Kidney (tissue), 14 donors: Measurements from ENCODE around the gene PRR5L. TPM values are rescaled to one million over a fixed set of nuclear protein-coding genes. Genes with fewer than 3 reads are reported as not detected.
A peak's percentile ranks its signal among the peaks of the same experiment; 100 is the strongest.

Experiments used
- DNase-seq, 5 donors: peaks; one replicate each; pipeline ENCODE4 v3.0.0-alpha.2; 2013 to 2020
- FAIRE-seq: peaks from 2 replicates; lab custom pipeline; 2012; peaks lifted over from hg19 to GRCh38; lab: Jason Lieb, UNC
- H3K27ac ChIP-seq, 2 donors: one replicate each; pipeline ENCODE4 v1.7.0; 2013; ENCODE audit warnings: low read depth in 2 of 2, low read length in 2 of 2, inconsistent platforms in 1 of 2
- H3K27me3 ChIP-seq: one replicate; pipeline ENCODE4 v1.7.1; 2013; ENCODE audit warnings: low read length, inconsistent platforms; ENCODE audit not compliant: control insufficient read depth, insufficient read depth
- H3K36me3 ChIP-seq, 3 donors: one replicate each; pipeline versions ENCODE4 v1.7.0 to v1.7.1; 2013; ENCODE audit warnings: low read length in 3 of 3, control low read depth in 1 of 3, inconsistent platforms in 1 of 3; ENCODE audit not compliant: insufficient read depth in 3 of 3, control insufficient read depth in 2 of 3
- H3K4me1 ChIP-seq, 3 donors: one replicate each; pipeline versions ENCODE4 v1.7.0 to v1.7.1; 2013; ENCODE audit warnings: low read length in 3 of 3, inconsistent platforms in 1 of 3, low read depth in 1 of 3; ENCODE audit not compliant: control insufficient read depth in 2 of 3, insufficient read depth in 2 of 3
- H3K4me3 ChIP-seq, 3 donors: one replicate each; pipeline versions ENCODE4 v1.7.0 to v1.8.1; 2013; ENCODE audit warnings: low read length in 3 of 3, control low read depth in 1 of 3, inconsistent platforms in 1 of 3
- H3K9ac ChIP-seq, 3 donors: one replicate each; pipeline versions ENCODE4 v1.7.0 to v1.7.1; 2013; ENCODE audit warnings: low read length in 3 of 3, control low read depth in 1 of 3, inconsistent platforms in 1 of 3
- H3K9me3 ChIP-seq, 3 donors: one replicate each; pipeline versions ENCODE4 v1.7.0 to v1.7.1; 2013; ENCODE audit warnings: low read length in 3 of 3, control low read depth in 1 of 3, inconsistent platforms in 1 of 3; ENCODE audit not compliant: control insufficient read depth in 2 of 3, insufficient read depth in 1 of 3
- intact Hi-C: fragments of 100-400 bp; cut with DNase I; formaldehyde crosslinking; loops from one replicate; pipeline ENCODE4 v1.11.1; 2022
- polyA plus RNA-seq: library from polyadenylated mRNA; stranded (reverse); fragments of 350-450 nt; fragmentation: Illumina TruSeq; extraction: RNeasy Lipid Tissue Mini Kit (QIAGEN cat#74804); gene quantifications from one replicate; pipeline ENCODE4 v1.2.3, GENCODE V29; 2014; ENCODE audit warnings: low read depth, low replicate concordance; ENCODE audit not compliant: insufficient read depth
- total RNA-seq: library from RNA; stranded (reverse); fragmentation: NEBNext Ultra II Directional; extraction: Animal tissue kit (Norgen Biotek cat#: 25700); gene quantifications from one replicate; pipeline ENCODE4 v1.2.1, GENCODE V29; 2021
- TF ChIP-seq, protein P1 (sequence below): IDR thresholded peaks from 3 replicates; pipeline ENCODE4 v1.5.1; 2012; ENCODE audit warnings: mild to moderate bottlenecking, moderate library complexity, borderline replicate concordance; ENCODE audit not compliant: insufficient read depth; ENCODE audit errors: extremely low read depth
- donor health status: control.
- donor health status: control.
- donor health status: control.
- donor health status: control.
- donor health status: control.
- donor health status: DM: yes; HTN: yes; CAD: no.
- donor health status: Normal renal cell carcinoma (clear cell type).

The PRR5L gene
- total and polyA plus RNA-seq, 2 donors from 2014 or later, result 6.3 to 17.5 TPM

DNA sequence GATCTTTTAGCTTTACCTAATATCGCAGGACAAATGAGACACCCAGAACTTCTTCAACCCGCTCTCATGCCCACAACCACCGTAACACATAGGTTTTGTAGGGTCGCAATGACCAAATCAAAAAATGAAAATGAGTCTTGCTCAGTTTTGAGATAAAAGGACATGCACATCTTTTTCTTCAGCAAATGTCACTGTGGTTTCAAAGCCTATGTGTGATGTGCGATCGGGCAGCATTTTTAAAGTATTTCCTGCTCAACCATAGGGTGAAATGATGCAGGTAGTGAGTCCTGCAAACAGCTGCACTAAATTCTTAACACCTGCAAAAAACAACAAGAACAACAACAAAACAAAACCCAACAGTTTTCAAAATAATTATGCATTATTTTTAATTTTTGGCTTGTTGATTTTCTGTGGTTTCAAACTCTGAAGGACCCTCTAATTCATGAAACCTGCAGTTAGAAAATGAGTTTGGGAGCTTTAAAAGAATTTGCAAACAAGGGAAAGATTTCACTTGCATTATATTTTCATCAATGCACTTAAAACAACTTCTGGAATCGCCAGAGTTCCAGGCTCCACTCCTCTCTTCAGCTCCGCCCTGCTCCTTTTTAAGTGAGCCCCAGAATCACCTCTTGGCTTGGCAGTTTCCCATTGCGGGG, 79.4 kb downstream of the PRR5L start:
- DNase-seq (no peak), FAIRE-seq (no peak)
- Histone ChIP-seq H3K27me3 (no peaks in the 10 kb centered on the region), H3K4me1 (peaks cover 0 to 6% (median 2%) of the 10 kb centered on the region in 3 donors), H3K9ac (no peak overlapping the region), H3K4me3 (peak overlapping the region in 1 of 3 donors; percentile 80), H3K27ac (no peak overlapping the region), H3K9me3 (no peaks in the 10 kb centered on the region), H3K36me3 (no peaks in the 10 kb centered on the region)
- TF ChIP-seq, protein P1, sequence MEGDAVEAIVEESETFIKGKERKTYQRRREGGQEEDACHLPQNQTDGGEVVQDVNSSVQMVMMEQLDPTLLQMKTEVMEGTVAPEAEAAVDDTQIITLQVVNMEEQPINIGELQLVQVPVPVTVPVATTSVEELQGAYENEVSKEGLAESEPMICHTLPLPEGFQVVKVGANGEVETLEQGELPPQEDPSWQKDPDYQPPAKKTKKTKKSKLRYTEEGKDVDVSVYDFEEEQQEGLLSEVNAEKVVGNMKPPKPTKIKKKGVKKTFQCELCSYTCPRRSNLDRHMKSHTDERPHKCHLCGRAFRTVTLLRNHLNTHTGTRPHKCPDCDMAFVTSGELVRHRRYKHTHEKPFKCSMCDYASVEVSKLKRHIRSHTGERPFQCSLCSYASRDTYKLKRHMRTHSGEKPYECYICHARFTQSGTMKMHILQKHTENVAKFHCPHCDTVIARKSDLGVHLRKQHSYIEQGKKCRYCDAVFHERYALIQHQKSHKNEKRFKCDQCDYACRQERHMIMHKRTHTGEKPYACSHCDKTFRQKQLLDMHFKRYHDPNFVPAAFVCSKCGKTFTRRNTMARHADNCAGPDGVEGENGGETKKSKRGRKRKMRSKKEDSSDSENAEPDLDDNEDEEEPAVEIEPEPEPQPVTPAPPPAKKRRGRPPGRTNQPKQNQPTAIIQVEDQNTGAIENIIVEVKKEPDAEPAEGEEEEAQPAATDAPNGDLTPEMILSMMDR, result no peak
- intact Hi-C loops, result no loop called here

DNA sequence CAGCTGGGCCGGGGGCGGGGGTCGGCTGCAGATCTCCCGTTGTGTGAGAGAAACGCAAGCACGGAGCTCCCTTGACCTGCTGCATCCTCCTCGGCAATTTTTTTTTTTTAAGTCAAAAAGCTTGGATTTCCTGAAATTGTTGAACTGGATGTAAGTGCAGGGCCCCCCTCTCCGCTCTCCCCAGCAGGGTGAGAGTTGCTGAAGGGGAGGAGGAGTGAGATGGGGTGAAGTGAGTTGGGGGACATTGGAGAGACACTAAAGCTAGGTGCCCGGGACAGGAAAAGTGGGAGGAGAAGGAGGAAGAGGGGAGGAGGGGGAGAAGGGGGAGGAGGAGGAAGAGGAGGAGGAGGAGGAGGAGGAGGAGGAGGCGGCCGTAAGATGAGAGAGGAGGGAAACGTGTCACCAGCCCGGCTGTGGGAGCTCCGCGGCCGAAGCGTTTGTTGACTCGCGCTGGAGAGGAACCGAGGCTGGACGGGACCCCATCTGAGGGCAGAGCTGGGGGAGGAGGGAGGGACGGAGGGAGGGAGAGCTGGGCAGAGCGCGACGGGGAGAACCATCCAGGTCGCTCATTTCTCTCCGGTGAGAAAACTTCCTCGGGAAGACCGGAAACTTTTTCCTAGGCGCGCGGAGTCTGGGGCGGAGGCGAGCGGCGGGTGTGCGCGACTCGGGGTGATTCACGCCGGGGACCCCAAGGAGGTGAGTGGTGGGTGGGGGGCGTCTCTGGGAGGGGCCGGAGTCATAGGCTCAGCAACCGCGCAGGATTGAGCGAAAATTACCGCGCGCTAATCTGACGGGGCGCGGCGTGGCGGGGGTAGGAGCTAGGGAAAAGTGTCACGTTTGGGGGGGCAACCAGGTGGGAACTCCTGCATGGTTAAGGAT, 80.2 kb downstream of the PRR5L start:
- Histone ChIP-seq H3K4me1 (peaks cover 0 to 6% (median 2%) of the 10 kb centered on the region in 3 donors), H3K27ac (peak overlapping the region; percentile 55 to 59), H3K9me3 (no peaks in the 10 kb centered on the region), H3K27me3 (no peaks in the 10 kb centered on the region), H3K4me3 (peak overlapping the region; percentile 68 to 82 (median 80)), H3K9ac (peak overlapping the region; percentile 26 to 65 (median 54)), H3K36me3 (no peaks in the 10 kb centered on the region)
- DNase-seq (peak; percentile 67 to 84 (median 79)), FAIRE-seq (no peak)
- intact Hi-C loops, result no loop called here
- TF ChIP-seq, protein P1, result no peak

DNA sequence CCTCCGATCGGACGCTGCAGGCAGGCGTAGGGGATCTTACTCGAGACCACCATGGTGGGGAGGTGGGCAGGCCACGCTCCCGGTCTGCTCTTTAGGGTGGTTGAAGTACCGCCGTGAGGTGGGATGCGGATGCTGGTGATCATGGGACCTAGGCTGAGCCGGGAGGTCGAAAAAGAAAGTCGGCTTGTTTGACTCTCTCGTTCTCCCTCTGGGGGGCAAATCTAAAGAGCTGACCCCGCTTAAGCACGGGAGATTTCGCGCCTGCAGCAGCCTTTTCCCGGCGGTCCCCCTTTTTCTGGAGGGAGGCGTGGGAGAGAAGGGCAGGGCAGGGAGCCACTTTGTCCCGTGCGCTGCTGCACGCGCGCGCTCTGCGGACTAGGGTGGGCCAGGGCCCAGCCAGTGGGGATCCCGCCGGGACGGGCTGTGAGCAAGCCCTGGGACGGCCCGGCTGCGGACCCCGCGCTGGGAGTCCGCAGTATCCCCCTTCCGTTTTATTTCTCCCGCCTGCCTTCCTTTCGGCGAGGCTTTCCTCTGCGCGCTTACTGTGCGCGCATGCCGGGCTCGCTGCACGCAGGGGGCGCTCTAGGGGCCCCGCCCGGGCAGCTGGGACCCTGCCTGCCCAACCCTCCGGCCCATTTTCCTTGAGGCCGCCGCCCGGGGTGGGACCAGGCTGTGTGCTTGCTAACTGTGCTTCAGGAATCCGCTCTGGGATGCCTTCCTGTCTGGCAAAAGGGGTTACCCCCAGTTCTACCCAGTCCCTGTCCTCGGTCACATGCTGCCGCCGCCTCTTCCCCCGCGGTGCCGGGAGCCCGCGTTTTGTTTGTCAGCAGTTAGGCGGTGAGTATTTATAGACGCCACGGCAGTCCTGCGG, 81.0 kb downstream of the PRR5L start:
- no peaks in the 10 kb centered on the region for H3K9me3 ChIP-seq
- DNase-seq (peak; percentile 65 to 84 (median 72)), FAIRE-seq (no peak)
- H3K4me3 ChIP-seq, result peak overlapping the region; percentile 68 to 82 (median 80)
- peak overlapping the region; percentile 55 to 59 for H3K27ac ChIP-seq
- H3K4me1 ChIP-seq, result peaks cover 0 to 6% (median 2%) of the 10 kb centered on the region in 3 donors
- H3K9ac ChIP-seq, result peak overlapping the region; percentile 26 to 65 (median 54)
- H3K36me3 ChIP-seq, result no peaks in the 10 kb centered on the region
- TF ChIP-seq, protein P1, result peak; percentile 51
- intact Hi-C loops, result no loop called here
- no peaks in the 10 kb centered on the region for H3K27me3 ChIP-seq
